Stimulated activated CD8-positive, alpha-beta memory T cell treated with anti-CD3 and anti-CD28 coated beads, Interleukin-7, amount 100 ng/mL, for 48 hours (primary cell): ENCODE measurements around the gene TMEM242.

Experiments
- DNase-seq, 2 donors: peaks; one replicate each; pipeline ENCODE4 v3.0.0-alpha.2; 2020; ENCODE audit warnings: low read depth in 1 of 2; ENCODE audit errors: extremely low read depth in 1 of 2

TMEM242 gene

GRCh38 chr6:157272866-157273755 is 50.2 kb downstream of the TMEM242 start:
- DNase-seq, result no peak

- DNase-seq, result no peak
Measured at GRCh38 chr6:157272372-157272771, 50.9 kb downstream of the TMEM242 start.

- no peak for DNase-seq
Measured at GRCh38 chr6:157271911-157272310, 51.4 kb downstream of the TMEM242 start.

- DNase-seq, result no peak
Measured at GRCh38 chr6:157271441-157271840, 51.9 kb downstream of the TMEM242 start.

- no peak for DNase-seq
Measured at GRCh38 chr6:157270916-157271315, 52.4 kb downstream of the TMEM242 start.

GRCh38 chr6:157270308-157270707 is 53.0 kb downstream of the TMEM242 start:
- no peak for DNase-seq

- no peak for DNase-seq
Measured at GRCh38 chr6:157269261-157269794, 54.0 kb downstream of the TMEM242 start.

GRCh38 chr6:157268835-157269234 is 54.5 kb downstream of the TMEM242 start:
- no peak for DNase-seq

GRCh38 chr6:157268396-157268795 is 54.9 kb downstream of the TMEM242 start:
- DNase-seq, result no peak

- no peak for DNase-seq
Measured at GRCh38 chr6:157267654-157268053, 55.7 kb downstream of the TMEM242 start.

- no peak for DNase-seq
Measured at GRCh38 chr6:157267109-157267611, 56.2 kb downstream of the TMEM242 start.

GRCh38 chr6:157266274-157267101 is 56.8 kb downstream of the TMEM242 start:
- no peak for DNase-seq

GRCh38 chr6:157265635-157266034 is 57.7 kb downstream of the TMEM242 start:
- no peak for DNase-seq

GRCh38 chr6:157265186-157265585 is 58.1 kb downstream of the TMEM242 start:
- no peak for DNase-seq

- DNase-seq, result no peak
Measured at GRCh38 chr6:157264701-157265100, 58.6 kb downstream of the TMEM242 start.

- no peak for DNase-seq
Measured at GRCh38 chr6:157263881-157264397, 59.4 kb downstream of the TMEM242 start.

GRCh38 chr6:157263146-157263545 is 60.2 kb downstream of the TMEM242 start:
- DNase-seq, result no peak

- no peak for DNase-seq
Measured at GRCh38 chr6:157261606-157262005, 61.7 kb downstream of the TMEM242 start.

- DNase-seq, result no peak
Measured at GRCh38 chr6:157260735-157261410, 62.4 kb downstream of the TMEM242 start.

- DNase-seq, result no peak
Measured at GRCh38 chr6:157259443-157259842, 63.9 kb downstream of the TMEM242 start.

- DNase-seq, result no peak
Measured at GRCh38 chr6:157258878-157259277, 64.4 kb downstream of the TMEM242 start.
